ENCODE data around the gene P2RY8. TPM values are rescaled to one million over a fixed set of nuclear protein-coding genes. Genes with fewer than 3 reads are reported as not detected.

Gene P2RY8
- total RNA-seq, 1 donor from 2014 or later = 0.52 TPM

Other genes starting within 250 kb of the P2RY8 start
- 6.3 TPM for gene IL3RA, start 200.4 kb downstream of the P2RY8 start, total RNA-seq
- 185 TPM for gene SLC25A6, start 145.1 kb downstream of the P2RY8 start, total RNA-seq
- 13.6 TPM for gene ASMTL, start 84.3 kb downstream of the P2RY8 start, total RNA-seq
- 13.0 TPM for gene AKAP17A, start 54.4 kb upstream of the P2RY8 start, total RNA-seq
- not detected for gene ASMT, start 77.9 kb upstream of the P2RY8 start, total RNA-seq

Measured in skeletal muscle tissue (tissue), 1 donor.